Duodenal mucosa (tissue), 2 donors: ENCODE results near the gene VTCN1.

Experiments
- H3K27ac ChIP-seq: one replicate; pipeline ENCODE4 v1.7.0; 2013; ENCODE audit warnings: low read depth, low read length
- H3K27me3 ChIP-seq, 2 donors: one replicate each; pipeline ENCODE4 v1.7.0; 2013; ENCODE audit warnings: low read length in 2 of 2, control low read depth in 1 of 2; ENCODE audit not compliant: insufficient read depth in 2 of 2, control insufficient read depth in 1 of 2
- H3K36me3 ChIP-seq, 2 donors: one replicate each; pipeline ENCODE4 v1.7.0; 2013; ENCODE audit warnings: low read length in 2 of 2, control low read depth in 1 of 2; ENCODE audit not compliant: insufficient read depth in 2 of 2, control insufficient read depth in 1 of 2
- H3K4me1 ChIP-seq, 2 donors: one replicate each; pipeline ENCODE4 v1.7.0; 2013; ENCODE audit warnings: low read length in 2 of 2, control low read depth in 1 of 2; ENCODE audit not compliant: insufficient read depth in 2 of 2, control insufficient read depth in 1 of 2
- H3K4me3 ChIP-seq, 2 donors: one replicate each; pipeline ENCODE4 v1.7.0; 2013; ENCODE audit warnings: low read length in 2 of 2, low read depth in 1 of 2
- H3K9ac ChIP-seq, 2 donors: one replicate each; pipeline ENCODE4 v1.7.0; 2013; ENCODE audit warnings: low read length in 2 of 2, low read depth in 1 of 2
- H3K9me3 ChIP-seq, 2 donors: one replicate each; pipeline ENCODE4 v1.7.0; 2013; ENCODE audit warnings: low read length in 2 of 2, control low read depth in 1 of 2; ENCODE audit not compliant: control insufficient read depth in 1 of 2

Gene VTCN1

DNA sequence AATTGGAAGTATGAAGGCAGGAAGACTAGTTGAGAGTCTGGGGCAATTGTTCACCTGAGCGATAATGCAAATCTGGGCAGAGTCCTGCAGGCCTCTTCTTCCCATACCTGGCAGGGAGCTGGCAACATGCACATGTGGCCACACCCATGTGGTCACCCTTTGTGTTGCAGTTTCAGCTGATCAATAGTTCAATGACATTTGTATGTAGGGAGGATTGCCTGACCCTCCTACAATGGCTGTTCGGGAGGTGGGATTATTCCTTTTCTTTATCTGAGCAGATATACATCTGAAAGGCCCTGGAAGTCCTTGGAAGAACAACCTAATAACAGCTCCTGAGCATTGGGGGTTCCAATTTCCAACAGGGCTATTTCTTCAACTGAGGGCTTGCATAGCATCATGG lies 74.0 kb downstream of the VTCN1 start:
- no peaks in the 10 kb centered on the region for H3K4me1 ChIP-seq
- no peak overlapping the region for H3K9ac ChIP-seq
- no peaks in the 10 kb centered on the region for H3K27me3 ChIP-seq
- H3K27ac ChIP-seq = no peak overlapping the region
- H3K4me3 ChIP-seq = no peak overlapping the region
- H3K9me3 ChIP-seq = no peaks in the 10 kb centered on the region
- no peaks in the 10 kb centered on the region for H3K36me3 ChIP-seq

DNA sequence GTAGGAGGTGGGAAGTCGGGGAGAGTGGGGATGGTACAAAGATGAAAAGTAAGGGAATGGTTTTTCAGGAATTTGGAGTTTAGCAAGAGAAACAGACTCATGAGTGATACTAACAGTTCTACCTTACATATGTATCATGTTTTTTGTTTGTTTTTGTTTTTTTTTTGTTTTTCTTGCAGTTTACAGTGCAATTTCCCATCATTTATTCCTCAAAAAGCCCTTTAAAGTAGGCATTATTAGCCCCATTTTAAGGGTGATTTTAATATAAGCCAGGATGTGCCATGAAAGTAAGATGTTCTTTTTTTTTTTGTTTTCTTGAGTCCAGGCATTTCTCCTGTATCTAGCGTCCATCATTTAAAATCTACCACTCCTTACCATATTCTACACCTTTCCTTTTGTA lies 75.4 kb downstream of the VTCN1 start:
- Histone ChIP-seq H3K27ac (no peak overlapping the region), H3K36me3 (no peaks in the 10 kb centered on the region), H3K9me3 (no peaks in the 10 kb centered on the region), H3K9ac (no peak overlapping the region), H3K4me1 (no peaks in the 10 kb centered on the region), H3K27me3 (no peaks in the 10 kb centered on the region), H3K4me3 (no peak overlapping the region)

DNA sequence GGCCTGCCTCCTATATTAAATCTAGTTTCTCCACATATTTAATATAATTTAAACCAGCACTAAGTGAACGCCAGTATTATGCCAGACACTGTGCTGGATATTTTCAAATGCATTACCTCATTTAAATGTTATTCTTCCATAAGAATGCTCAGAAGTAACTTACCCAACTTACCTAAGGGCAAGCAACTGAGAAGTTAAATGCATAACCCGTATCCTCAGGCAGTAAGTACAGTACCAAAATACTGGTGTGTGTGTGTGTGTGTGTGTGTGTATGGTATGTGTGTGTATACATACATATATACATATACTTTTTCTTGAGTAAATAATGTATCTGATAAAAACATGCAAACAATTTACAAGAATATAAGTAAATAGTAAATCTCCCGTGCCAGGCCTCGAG lies 80.2 kb downstream of the VTCN1 start:
- H3K4me1 ChIP-seq = peaks cover 0 to 3% of the 10 kb centered on the region in 2 donors
- H3K9me3 ChIP-seq = no peaks in the 10 kb centered on the region
- no peaks in the 10 kb centered on the region for H3K27me3 ChIP-seq

DNA sequence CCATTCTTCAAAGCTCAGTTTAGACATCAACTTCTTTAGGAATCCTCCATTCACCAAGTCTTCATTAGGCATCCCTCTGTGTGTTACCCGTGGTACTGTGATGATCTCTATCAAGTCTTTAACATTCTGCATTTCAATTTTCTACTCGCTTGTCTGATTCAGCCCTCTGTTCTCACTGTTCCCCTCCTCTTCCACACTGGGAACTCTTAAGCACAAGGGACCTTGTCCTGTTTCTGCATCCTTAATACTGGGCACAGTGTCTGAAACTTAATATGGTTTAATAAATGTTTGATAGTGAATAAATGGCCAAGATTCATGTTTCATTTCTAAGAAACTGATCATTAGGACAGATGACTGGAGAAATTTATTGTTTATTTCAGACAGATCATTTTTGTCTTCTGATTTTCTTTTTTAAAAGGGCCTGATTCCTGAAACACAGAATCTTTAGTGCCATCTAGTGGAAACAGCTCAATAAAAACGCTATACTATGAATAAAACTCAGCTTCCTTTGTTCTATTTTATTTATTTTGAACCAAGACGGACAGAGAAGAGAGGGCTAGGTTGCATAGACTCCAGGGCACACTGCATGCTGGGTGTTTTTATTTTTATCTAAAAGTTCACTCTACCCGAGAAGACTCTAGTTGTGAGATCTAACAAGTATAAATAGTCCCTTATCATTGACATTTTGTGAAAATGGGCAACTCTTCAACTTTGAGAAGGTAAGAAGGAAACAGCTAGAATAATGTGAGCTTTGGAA lies 82.2 kb downstream of the VTCN1 start:
- no peaks in the 10 kb centered on the region for H3K27me3 ChIP-seq
- H3K9me3 ChIP-seq = no peaks in the 10 kb centered on the region
- no peaks in the 10 kb centered on the region for H3K36me3 ChIP-seq
- no peak overlapping the region for H3K4me3 ChIP-seq
- no peak overlapping the region for H3K9ac ChIP-seq
- H3K4me1 ChIP-seq = peaks cover 0 to 3% of the 10 kb centered on the region in 2 donors
- H3K27ac ChIP-seq = no peak overlapping the region

More for the DNA sequence above, 80.2 kb downstream of the VTCN1 start:
- Histone ChIP-seq H3K36me3 (no peaks in the 10 kb centered on the region), H3K27ac (no peak overlapping the region), H3K9ac (no peak overlapping the region), H3K4me3 (no peak overlapping the region)

DNA sequence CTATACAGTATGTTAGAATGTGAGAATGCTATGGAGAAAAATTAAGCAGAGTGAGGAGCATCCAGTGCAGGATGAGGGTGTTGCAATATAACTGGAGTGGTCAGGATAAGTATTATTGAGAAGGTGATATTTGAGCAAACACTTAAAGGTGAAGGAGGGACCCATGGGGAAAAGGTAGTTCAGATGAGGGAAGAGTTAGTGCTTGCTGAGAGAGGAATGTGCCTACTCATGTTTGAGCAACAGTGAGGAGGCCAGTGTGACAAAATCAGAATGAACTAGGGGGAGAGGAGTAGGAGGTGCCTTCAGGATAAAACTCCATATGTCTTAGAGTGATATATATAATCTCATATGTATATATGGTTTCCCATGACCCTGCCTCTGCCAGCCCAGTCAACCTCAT lies 82.9 kb downstream of the VTCN1 start:
- Histone ChIP-seq H3K9ac (no peak overlapping the region), H3K27ac (no peak overlapping the region), H3K36me3 (no peaks in the 10 kb centered on the region), H3K4me3 (no peak overlapping the region), H3K9me3 (no peaks in the 10 kb centered on the region), H3K4me1 (peaks cover 0 to 3% of the 10 kb centered on the region in 2 donors), H3K27me3 (no peaks in the 10 kb centered on the region)

DNA sequence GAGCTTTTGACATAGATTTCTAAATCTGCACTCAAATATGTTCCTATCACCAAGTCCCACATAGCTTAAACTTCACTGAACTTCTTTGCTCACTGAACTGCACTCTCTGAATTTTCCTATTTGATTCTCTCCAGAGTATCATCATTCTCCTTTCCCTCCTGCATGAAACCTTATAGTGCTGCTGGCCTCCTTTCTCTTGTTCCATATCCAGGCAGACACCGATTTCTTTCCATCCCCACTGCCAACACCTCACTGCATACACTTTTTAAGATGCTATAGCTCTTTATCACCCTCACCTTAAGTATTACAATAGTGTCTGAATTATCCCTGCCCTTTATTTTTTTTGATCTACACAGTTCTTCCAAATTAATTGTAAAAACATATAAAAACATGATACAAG lies 86.1 kb downstream of the VTCN1 start:
- Histone ChIP-seq H3K9me3 (no peaks in the 10 kb centered on the region), H3K9ac (no peak overlapping the region), H3K36me3 (no peaks in the 10 kb centered on the region), H3K4me1 (peaks cover 19 to 20% of the 10 kb centered on the region in 2 donors), H3K27ac (no peak overlapping the region), H3K4me3 (no peak overlapping the region), H3K27me3 (no peaks in the 10 kb centered on the region)

DNA sequence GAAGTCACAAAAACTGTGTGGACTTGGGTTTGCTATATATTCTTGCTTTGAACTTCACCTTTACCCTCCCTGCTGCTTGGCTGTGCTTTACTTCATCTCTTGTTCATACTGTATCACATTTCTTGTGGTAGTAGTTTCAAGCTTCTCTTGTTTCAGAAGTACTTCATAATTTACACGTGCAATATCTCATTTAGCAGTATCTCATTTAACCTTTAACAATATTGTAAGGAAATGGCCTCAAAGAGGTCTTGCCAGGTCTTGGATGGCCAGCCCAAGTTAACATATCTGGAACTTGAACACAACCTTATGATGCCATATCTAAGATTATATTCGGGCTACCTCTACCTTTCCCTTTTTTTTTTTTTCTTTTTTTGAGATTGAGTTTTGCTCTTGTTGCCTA lies 87.5 kb downstream of the VTCN1 start:
- Histone ChIP-seq H3K4me1 (peaks cover 19 to 22% of the 10 kb centered on the region in 2 donors), H3K27ac (no peak overlapping the region), H3K27me3 (no peaks in the 10 kb centered on the region), H3K9ac (no peak overlapping the region), H3K36me3 (no peaks in the 10 kb centered on the region), H3K9me3 (no peaks in the 10 kb centered on the region), H3K4me3 (no peak overlapping the region)

DNA sequence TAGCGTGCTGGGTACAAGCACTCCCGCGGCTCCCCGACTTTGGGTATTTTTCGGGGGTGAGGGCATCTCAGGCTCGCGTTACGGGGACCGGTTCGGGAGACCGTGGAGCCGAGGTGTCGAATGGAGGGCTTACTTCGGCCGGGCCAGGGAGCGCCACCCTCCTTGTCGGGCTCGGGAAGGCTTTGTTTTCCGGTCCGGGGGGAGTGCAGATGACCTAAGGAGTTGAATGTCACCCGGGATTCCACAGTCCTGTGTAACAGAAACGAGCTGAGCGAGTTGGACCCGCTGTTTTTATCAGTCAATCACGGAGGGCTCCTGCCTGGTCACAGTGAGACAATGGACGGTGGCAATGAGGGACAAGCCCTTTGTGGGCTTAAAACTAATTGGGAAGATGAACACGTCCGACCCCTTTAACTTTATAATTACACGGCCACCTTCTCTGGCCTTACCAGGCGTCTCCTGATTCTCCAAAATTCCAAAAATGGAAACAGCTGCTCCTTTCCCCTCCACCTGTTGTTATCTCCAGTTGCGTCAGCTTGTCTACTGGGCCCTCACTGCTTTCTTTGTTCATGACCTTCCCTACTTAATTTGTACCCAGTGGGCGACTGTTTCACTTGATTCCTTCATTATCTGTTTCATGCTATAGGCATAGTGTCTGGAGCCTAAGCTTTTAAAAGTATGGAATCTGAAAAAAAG lies 88.2 kb downstream of the VTCN1 start:
- Histone ChIP-seq H3K27ac (peak overlapping the region; percentile 86), H3K9me3 (no peaks in the 10 kb centered on the region), H3K4me3 (peak overlapping the region; percentile 87 to 92), H3K36me3 (no peaks in the 10 kb centered on the region), H3K9ac (peak overlapping the region; percentile 79 to 92), H3K27me3 (no peaks in the 10 kb centered on the region), H3K4me1 (peaks cover 27 to 30% of the 10 kb centered on the region in 2 donors)

DNA sequence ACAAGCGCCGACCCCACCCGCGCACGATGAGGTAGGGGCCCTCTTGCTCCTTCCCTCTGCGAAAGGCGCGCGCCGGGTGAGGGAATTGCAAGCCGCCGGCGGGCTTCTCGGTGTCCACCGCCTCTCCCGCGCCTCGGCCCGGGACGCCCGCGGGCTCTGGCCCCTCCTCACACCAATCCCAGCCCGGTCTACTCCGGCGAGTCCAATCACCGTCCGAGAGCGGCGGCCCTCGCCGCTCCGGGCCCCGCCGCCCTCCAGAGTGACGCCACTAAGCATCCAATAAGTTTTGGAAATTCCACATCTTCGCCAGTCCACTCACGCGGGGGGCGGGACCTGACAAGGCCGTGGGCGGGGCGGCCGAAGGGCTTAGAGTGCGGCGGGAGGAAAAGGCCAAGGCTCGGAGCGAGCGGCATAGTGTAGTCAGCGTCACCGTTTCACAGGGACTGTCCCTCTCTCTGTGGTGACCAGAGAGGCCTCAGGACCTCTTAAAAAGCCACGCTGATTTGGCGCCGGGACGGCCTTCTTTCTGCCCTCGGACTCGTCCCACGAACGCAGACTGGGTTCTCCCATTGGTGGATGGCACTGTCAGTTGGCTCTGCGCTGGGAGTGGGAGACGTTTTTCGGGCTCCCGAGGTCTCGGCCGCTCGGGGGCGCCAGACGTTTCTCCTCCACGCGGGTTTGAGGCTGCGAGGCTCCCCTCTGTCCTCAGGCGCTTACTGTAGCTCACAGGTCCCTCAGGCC lies 89.0 kb downstream of the VTCN1 start, which contains the start of gene TRIM45:
TSS of gene TRIM45 (minus strand) at position 161 of the 741 bp plus-strand sequence. CDS start 548 bp downstream, outside the sequence.
- H3K27ac ChIP-seq = peak within 1 kb of the TSS; percentile 86
- H3K36me3 ChIP-seq = no peaks in the 10 kb centered on the region
- peak within 1 kb of the TSS; percentile 87 to 92 for H3K4me3 ChIP-seq
- no peaks in the 10 kb centered on the region for H3K9me3 ChIP-seq
- H3K9ac ChIP-seq = peak within 1 kb of the TSS; percentile 79 to 92
- H3K27me3 ChIP-seq = no peaks in the 10 kb centered on the region
- peaks cover 33 to 37% of the 10 kb centered on the region in 2 donors for H3K4me1 ChIP-seq
